Choroid plexus epithelial cell (primary cell): ENCODE results near the gene NGEF.

Experiments
- DNase-seq: peaks from one replicate; pipeline ENCODE4 v3.0.0-alpha.2; 2010; ENCODE audit warnings: low read depth
- H3K4me3 ChIP-seq: 2 replicates; pipeline ENCODE4 v1.5.1; 2011; ENCODE audit warnings: low read depth, mild to moderate bottlenecking, control low read depth, low read length, moderate library complexity
- TF ChIP-seq, protein P1 (sequence below): conservative IDR thresholded peaks from 2 replicates; pipeline ENCODE4 v1.5.1; 2011; ENCODE audit warnings: low read depth, mild to moderate bottlenecking, control low read depth, inconsistent platforms, low read length, moderate library complexity

NGEF gene

DNA sequence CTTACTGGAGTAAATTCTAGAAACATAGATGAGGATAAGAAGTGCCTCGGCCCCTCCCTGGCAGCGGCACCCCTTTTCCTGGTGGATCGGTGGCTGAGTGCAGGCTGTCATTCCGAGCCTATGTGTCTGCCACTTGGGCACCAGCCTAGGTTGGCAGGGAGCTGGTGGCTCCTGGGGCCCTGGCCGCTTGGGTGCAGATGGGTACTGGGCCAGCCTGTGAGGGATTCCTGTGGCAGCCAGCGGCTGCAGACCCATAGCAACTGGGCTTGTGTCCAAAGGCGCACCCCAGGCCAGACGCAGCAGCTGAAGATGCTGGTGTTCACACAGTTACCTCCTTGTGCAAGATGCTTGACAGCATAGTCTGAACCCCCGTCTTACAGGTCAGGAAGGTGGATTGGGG is 140.2 kb downstream of the NGEF start:
- no peak for DNase-seq
- no peak overlapping the region for H3K4me3 ChIP-seq
- TF ChIP-seq, protein P1, sequence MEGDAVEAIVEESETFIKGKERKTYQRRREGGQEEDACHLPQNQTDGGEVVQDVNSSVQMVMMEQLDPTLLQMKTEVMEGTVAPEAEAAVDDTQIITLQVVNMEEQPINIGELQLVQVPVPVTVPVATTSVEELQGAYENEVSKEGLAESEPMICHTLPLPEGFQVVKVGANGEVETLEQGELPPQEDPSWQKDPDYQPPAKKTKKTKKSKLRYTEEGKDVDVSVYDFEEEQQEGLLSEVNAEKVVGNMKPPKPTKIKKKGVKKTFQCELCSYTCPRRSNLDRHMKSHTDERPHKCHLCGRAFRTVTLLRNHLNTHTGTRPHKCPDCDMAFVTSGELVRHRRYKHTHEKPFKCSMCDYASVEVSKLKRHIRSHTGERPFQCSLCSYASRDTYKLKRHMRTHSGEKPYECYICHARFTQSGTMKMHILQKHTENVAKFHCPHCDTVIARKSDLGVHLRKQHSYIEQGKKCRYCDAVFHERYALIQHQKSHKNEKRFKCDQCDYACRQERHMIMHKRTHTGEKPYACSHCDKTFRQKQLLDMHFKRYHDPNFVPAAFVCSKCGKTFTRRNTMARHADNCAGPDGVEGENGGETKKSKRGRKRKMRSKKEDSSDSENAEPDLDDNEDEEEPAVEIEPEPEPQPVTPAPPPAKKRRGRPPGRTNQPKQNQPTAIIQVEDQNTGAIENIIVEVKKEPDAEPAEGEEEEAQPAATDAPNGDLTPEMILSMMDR, result no peak

DNA sequence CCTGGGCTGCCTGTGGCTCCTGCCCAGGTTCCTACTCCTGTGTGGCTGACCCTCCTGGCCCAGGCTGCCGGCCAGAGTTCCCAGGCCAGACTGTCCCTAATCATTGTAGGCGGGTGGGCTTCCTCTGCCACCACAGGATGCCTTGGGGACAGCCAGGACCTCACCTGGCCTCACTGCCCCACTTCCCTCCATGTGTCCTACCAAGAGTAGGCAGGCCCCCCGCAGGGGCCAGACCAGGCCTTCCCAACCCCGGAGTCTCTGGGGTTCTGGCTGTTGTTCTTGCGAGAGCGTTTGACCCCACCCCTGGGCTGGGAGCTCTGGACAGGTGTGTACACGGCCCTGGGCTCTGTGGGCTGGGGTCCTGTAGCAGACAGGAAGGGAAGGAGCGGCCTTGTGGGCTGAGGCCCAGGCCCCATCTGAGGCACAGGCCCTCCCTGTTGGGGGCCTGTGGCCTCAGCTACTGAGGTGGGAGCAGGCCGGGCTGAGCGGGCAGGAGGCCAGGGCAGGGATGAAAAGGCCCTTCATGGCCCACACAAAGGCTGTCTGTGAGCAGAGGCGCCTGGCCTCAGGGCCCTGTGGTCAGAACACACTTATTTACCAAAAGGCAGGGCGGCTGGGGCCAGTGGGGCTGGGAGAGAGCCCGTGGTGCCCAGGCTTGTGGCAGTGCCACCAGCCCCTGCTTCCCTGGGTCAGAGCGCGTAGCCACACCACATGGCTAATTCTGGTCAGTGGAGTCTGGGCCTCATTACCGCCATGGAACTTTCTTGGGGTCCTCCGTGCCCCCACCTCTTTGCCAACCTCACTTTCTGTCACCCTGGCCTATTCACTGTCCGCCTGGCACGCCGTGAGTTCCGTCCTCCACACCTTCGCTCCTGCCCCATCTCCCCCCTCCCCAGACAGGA is 141.0 kb downstream of the NGEF start:
- no peak for DNase-seq
- TF ChIP-seq, protein P1, result no peak

DNA sequence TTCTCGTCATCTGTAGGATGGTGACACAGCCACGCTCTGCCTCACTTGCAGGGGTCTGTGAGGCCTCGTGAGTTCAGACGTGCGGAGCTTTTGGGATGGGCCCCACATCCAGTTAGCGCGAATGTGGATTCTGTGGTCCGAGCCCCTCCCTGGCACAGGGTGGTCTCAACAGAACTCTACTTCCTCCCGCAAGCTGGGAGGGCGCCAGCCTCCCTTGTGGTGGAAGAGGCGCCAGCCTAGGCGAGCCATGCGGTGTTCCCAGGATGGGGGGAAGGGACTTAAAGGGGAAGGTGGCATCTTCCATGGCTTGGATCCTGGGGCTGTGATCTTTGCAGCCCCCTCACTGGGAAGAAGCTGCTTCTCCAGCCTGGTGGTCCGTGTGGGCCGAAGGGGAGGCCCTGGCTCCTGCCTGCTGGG is 141.6 kb downstream of the NGEF start:
- TF ChIP-seq, protein P1, result no peak
- no peak overlapping the region for H3K4me3 ChIP-seq
- no peak for DNase-seq

More for the DNA sequence above, 141.0 kb downstream of the NGEF start:
- H3K4me3 ChIP-seq, result no peak overlapping the region

DNA sequence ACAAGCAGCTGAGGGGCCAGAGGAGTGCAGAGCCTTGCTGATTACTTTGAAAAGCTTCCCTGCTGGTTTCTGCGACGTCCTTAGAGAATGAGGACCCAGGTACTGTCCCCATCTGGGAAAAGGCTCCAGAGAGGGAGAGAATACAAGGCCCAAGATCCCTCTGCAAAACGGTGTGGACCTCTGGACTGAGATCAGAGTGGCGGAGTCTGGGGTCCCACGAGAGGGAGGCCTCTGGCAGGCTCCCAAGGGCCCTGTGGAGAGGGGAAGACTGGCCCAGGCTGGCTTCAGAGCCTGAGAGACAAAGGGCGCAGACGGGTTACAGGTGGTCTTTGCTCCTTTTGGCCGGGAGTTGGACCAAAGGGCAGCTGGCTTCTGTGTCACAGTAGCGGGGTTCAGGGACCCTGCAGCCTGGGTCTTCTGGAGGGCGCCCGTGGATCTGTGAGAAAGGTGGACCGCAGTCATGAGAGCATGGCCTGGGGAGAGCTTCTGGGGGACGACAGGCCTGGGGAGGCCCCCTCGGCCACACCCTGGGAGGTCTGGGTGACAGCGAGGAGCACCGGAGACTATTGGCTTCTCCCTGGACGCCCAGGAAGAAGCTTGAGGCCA is 142.2 kb downstream of the NGEF start:
- H3K4me3 ChIP-seq, result no peak overlapping the region
- TF ChIP-seq, protein P1, result no peak
- no peak for DNase-seq

DNA sequence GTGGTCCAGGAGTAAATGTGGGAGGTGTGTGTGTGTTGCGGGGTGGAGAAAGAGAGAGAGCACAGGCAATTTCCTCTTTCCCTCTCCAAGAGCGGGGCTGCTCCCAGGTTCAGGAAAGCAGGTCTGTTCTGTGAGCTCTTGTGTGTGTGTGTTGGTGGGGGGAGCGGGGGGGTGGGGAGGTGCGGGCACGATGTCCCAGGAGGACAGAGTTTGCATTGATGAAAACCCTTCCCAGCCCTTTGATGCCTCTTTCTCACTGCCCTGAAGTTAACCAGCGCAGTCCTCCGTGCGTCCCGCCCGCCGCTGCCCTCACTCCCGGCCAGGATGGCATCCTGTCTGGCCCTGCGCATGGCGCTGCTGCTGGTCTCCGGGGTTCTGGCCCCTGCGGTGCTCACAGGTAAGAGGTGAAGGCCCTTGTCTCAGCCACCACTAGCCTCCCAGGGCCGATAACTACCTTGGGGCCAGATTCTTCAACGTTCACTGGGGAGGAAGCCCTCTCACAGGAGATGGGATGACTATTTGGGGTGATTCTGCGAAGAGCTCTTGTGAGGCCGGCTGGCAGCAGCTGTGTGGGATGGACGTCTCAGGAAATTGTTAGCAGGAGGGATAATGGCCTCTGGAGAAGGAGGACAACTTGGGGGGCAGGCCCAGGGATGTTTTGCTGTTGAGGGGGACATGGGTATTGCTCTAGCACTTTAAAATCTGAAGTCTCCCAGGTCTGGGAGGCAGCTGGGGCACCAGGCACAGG is 142.9 kb downstream of the NGEF start, which contains the start of gene SNORC:
Gene SNORC, plus strand, starts transcription at position 247 of the 748 bp plus-strand sequence. Its CDS starts 78 bp downstream, at position 325.
- H3K4me3 ChIP-seq, result no peak within 1 kb of the TSS
- DNase-seq, result no peak
- TF ChIP-seq, protein P1, result no peak

DNA sequence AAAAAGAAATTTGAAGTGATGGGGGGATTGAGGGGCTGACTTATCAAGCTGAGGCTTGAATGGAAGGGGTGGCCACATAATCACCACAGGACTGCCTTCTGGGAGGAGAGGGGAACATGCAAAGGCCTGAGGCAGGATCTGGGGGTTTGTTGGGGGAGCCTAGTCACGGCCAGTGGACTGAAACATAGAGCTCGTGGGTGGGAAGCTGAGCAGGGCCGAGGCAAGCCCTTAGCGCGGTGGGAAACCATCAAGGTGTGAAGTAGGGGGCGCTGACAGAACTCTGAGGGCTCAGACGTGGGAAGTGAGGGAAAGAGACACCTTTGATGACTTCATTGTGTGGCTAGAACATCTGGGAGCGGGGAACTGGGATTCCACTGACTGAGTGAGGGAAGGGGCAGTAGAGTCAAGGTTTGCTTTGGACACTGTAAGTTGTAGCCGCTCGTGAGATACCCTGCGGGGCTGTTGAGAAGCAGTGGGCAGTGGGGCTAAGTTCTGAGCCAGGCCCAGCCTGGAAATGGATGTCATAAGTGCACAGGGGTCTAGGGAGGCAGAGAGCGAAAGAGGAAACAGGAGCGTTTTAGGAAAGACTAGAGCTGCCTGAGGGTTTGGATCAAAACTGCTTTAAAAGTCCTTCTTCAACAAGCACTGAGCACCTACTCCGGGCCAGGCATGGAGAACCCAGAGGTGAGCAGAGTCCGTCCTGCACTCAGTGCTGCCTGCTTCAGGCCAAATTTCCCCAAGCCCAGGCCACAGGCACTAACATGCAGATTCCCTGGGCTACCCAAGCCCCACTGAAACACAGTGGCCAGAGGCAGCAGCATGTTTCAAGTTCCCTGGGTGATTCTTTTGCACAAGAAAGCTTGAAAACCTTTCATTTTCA is 143.7 kb downstream of the NGEF start:
- TF ChIP-seq, protein P1, result no peak
- DNase-seq, result no peak
- H3K4me3 ChIP-seq, result no peak overlapping the region
